ENCODE results near the gene ABCB11. TPM values are rescaled to one million over a fixed set of nuclear protein-coding genes. Genes with fewer than 3 reads are reported as not detected.
"Not testable (repeated sequence)": the region's sequence is repeated elsewhere in the genome, so short reads cannot be mapped to it uniquely, and the experiment has no call there.

Gene ABCB11
- total RNA-seq, 1 donor from 2014 or later = not detected

DNA sequence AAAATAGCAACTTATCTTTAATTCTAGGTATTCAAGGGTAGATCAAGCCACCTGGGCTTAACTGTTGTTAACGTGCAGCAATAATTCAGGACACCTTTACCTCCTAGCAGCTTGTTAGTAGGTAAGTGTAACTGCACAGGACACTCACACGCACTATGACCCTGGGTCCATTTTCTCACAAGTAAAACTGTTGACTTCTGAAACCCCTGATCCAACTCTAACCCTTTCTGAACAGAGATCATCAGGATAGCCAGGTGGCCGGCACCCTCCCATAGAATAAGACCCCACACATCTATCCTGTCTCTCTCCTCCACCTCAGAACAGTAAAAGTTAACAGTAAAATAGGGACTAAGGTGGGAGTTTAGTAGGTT, 141.5 kb downstream of the ABCB11 start:
- intact Hi-C loops (cut with DNase I) = no loop called here
- DNase-seq (ENCODE audit: extremely low spot score in 2 of 2) = no peak
- H3K9me3 ChIP-seq = no peaks in the 10 kb centered on the region
- peak overlapping the region; percentile 53 to 58 for H3K4me3 ChIP-seq
- peaks cover 12% of the 10 kb centered on the region for H3K4me1 ChIP-seq
- H3K36me3 ChIP-seq = no peaks in the 10 kb centered on the region
- no peak for TF ChIP-seq POLR2A (IDR thresholded peaks at IDR 0.05)
- TF ChIP-seq, protein P1, sequence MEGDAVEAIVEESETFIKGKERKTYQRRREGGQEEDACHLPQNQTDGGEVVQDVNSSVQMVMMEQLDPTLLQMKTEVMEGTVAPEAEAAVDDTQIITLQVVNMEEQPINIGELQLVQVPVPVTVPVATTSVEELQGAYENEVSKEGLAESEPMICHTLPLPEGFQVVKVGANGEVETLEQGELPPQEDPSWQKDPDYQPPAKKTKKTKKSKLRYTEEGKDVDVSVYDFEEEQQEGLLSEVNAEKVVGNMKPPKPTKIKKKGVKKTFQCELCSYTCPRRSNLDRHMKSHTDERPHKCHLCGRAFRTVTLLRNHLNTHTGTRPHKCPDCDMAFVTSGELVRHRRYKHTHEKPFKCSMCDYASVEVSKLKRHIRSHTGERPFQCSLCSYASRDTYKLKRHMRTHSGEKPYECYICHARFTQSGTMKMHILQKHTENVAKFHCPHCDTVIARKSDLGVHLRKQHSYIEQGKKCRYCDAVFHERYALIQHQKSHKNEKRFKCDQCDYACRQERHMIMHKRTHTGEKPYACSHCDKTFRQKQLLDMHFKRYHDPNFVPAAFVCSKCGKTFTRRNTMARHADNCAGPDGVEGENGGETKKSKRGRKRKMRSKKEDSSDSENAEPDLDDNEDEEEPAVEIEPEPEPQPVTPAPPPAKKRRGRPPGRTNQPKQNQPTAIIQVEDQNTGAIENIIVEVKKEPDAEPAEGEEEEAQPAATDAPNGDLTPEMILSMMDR (IDR thresholded peaks at IDR 0.05) = no peak
- no peak for TF ChIP-seq POLR2AphosphoS5 (IDR thresholded peaks at IDR 0.05; ENCODE audit: insufficient read depth in 1 of 2, low read depth in 1 of 2)
- no peaks in the 10 kb centered on the region for H3K27me3 ChIP-seq
- H3K27ac ChIP-seq = no peak overlapping the region

DNA sequence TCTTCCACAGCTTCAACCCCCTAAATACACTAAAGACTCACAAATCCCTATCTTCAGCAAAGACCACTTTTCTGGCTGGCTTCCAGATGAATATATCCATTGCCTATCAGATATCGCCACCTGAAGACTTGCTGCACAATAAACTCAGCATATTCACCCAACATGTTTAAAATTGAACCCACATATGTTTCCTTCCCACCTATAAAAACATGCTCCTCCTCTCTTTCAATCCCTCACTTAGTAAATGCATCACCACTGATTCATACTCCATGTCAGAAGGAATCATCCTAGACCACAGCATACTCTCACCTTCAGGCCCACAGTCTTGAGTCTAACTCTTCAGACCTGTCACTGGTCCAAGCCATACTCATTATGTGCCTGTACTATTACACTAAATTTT, 146.1 kb downstream of the ABCB11 start:
- Histone ChIP-seq H3K4me1 (peaks cover 3% of the 10 kb centered on the region), H3K9me3 (no peaks in the 10 kb centered on the region), H3K36me3 (no peaks in the 10 kb centered on the region), H3K4me3 (no peak overlapping the region), H3K27ac (no peak overlapping the region), H3K27me3 (no peaks in the 10 kb centered on the region)
- intact Hi-C loops (cut with DNase I) = no loop called here
- TF ChIP-seq POLR2AphosphoS5 (IDR thresholded peaks at IDR 0.05; ENCODE audit: insufficient read depth in 1 of 2, low read depth in 1 of 2) (no peak), POLR2A (IDR thresholded peaks at IDR 0.05) (no peak)
- TF ChIP-seq, protein P1 (IDR thresholded peaks at IDR 0.05) = no peak
- DNase-seq (ENCODE audit: extremely low spot score in 2 of 2) = no peak

DNA sequence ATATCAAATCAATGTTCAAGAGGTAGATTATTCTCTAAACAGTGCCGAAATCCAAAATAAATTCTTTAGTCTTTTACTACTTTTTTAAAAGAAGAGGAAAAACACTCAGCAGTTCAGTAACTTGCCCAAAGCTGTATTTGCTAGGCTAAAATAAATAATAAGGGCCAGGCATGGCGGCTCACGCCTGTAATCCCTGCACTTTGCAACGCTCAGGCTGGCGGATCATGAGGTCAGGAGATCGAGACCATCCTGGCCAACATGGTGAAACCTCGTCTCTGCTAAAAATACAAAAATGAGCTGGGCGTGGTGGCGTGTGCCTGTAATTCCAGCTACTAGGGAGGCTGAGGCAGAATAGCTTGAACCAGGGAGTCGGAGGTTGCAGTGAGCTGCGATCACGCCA, 149.0 kb downstream of the ABCB11 start:
- DNase-seq (ENCODE audit: extremely low spot score in 2 of 2); H3K36me3 ChIP-seq; H3K4me1 ChIP-seq; H3K4me3 ChIP-seq; H3K27me3 ChIP-seq; H3K9me3 ChIP-seq; H3K27ac ChIP-seq; intact Hi-C loops (cut with DNase I): not testable (repeated sequence)

DNA sequence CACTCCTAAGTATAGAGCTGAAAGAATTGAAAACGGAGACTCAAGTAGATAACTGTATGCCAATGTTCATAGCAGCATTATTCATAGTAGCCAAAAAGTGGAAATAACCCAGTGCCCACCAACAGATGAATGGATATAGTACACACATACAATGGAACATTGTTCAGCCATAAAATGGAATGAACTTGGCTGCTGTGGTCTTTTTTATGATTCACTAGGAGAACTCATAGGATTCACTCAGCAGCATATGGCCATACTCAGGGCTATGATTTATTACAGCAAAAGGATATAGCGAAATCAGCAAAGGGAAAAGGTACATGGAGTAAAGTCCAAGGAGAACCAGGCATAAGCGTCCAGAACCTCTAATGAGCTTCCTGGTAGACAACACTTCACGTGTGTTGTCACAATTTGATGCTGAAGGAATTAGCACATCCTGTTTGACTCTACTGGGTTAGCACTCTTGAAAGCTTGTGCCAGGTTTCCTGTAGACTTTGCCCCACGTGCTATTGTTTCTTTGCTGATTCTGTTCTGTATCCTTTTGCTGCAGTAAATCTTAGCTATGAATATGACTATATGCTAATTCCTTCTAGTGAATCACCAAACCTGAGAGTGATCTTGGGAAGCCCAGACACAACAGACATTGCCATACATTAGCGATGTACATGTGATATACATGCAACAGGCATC, 156.6 kb downstream of the ABCB11 start:
- TF ChIP-seq, protein P1 (IDR thresholded peaks at IDR 0.05) = no peak
- no peak for TF ChIP-seq POLR2AphosphoS5 (IDR thresholded peaks at IDR 0.05; ENCODE audit: insufficient read depth in 1 of 2, low read depth in 1 of 2)
- no peak for TF ChIP-seq POLR2A (IDR thresholded peaks at IDR 0.05)
- H3K27ac ChIP-seq = no peak overlapping the region
- H3K36me3 ChIP-seq = no peaks in the 10 kb centered on the region
- no peaks in the 10 kb centered on the region for H3K4me1 ChIP-seq
- no peak for DNase-seq (ENCODE audit: extremely low spot score in 2 of 2)
- intact Hi-C loops (cut with DNase I) = no loop called here
- no peak overlapping the region for H3K4me3 ChIP-seq
- no peaks in the 10 kb centered on the region for H3K9me3 ChIP-seq
- no peaks in the 10 kb centered on the region for H3K27me3 ChIP-seq

DNA sequence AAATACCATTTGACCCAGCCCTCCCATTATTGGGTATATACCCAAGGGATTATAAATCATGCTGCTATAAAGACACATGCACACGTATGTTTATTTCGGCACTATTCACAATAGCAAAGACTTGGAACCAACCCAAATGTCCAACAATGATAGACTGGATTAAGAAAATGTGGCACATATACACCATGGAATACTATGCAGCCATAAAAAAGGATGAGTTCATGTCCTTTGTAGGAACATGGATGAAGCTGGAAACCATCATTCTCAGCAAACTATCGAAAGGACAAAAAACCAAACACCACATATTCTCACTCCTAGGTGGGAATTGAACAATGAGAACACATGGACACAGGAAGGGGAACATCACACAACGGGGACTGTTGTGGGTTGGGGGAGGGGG, 160.3 kb downstream of the ABCB11 start:
- H3K9me3 ChIP-seq; H3K4me1 ChIP-seq; H3K27ac ChIP-seq; H3K4me3 ChIP-seq; H3K27me3 ChIP-seq; intact Hi-C loops (cut with DNase I); H3K36me3 ChIP-seq; DNase-seq (ENCODE audit: extremely low spot score in 2 of 2): not testable (repeated sequence)

Other genes starting within 250 kb of the ABCB11 start
- gene NOSTRIN, start 228.7 kb downstream of the ABCB11 start, total RNA-seq = 30.0 TPM
- not detected for gene SPC25, start 140.9 kb downstream of the ABCB11 start, total RNA-seq
- not detected for gene G6PC2, start 130.0 kb downstream of the ABCB11 start, total RNA-seq
- gene DHRS9, start 38.2 kb upstream of the ABCB11 start, total RNA-seq = not detected

Data from vagina (tissue), 2 donors.